ENCODE data around the gene TRPM3.

The TRPM3 gene

GRCh38 chr9:71097671-71098070, 23.8 kb downstream of the TRPM3 start:
- DNase-seq (ENCODE audit: low read depth): no peak

GRCh38 chr9:71096421-71097108, 24.9 kb downstream of the TRPM3 start:
- DNase-seq (ENCODE audit: low read depth): no peak

GRCh38 chr9:71094708-71095251, 26.6 kb downstream of the TRPM3 start:
- DNase-seq (ENCODE audit: low read depth): no peak

- DNase-seq (ENCODE audit: low read depth): no peak
Measured at GRCh38 chr9:71090896-71091295, 30.5 kb downstream of the TRPM3 start.

GRCh38 chr9:71079451-71079850, 42.0 kb downstream of the TRPM3 start:
- DNase-seq (ENCODE audit: low read depth): peak; percentile 67

GRCh38 chr9:71076096-71076495, 45.3 kb downstream of the TRPM3 start:
- DNase-seq (ENCODE audit: low read depth): peak; percentile 54

GRCh38 chr9:71073494-71073893, 47.9 kb downstream of the TRPM3 start:
- DNase-seq (ENCODE audit: low read depth): no peak

GRCh38 chr9:71072587-71072986, 48.8 kb downstream of the TRPM3 start:
- no peak for DNase-seq (ENCODE audit: low read depth)

GRCh38 chr9:71071633-71072032, 49.8 kb downstream of the TRPM3 start:
- no peak for DNase-seq (ENCODE audit: low read depth)

GRCh38 chr9:71058660-71059059, 62.8 kb downstream of the TRPM3 start:
- DNase-seq (ENCODE audit: low read depth): no peak

- no peak for DNase-seq (ENCODE audit: low read depth)
Measured at GRCh38 chr9:71052287-71052686, 69.1 kb downstream of the TRPM3 start.

GRCh38 chr9:71048280-71048679, 73.1 kb downstream of the TRPM3 start:
- no peak for DNase-seq (ENCODE audit: low read depth)

- DNase-seq (ENCODE audit: low read depth): no peak
Measured at GRCh38 chr9:71042448-71042990, 78.9 kb downstream of the TRPM3 start.

- no peak for DNase-seq (ENCODE audit: low read depth)
Measured at GRCh38 chr9:71037521-71037920, 83.9 kb downstream of the TRPM3 start.

GRCh38 chr9:71036501-71036900, 84.9 kb downstream of the TRPM3 start:
- peak; percentile 10 for DNase-seq (ENCODE audit: low read depth)

- no peak for DNase-seq (ENCODE audit: low read depth)
Measured at GRCh38 chr9:71032779-71033178, 88.6 kb downstream of the TRPM3 start.

GRCh38 chr9:71025728-71026127, 95.7 kb downstream of the TRPM3 start:
- no peak for DNase-seq (ENCODE audit: low read depth)

GRCh38 chr9:71025201-71025600, 96.2 kb downstream of the TRPM3 start:
- no peak for DNase-seq (ENCODE audit: low read depth)

- no peak for DNase-seq (ENCODE audit: low read depth)
Measured at GRCh38 chr9:71010258-71010657, 111.2 kb downstream of the TRPM3 start.

- DNase-seq (ENCODE audit: low read depth): no peak
Measured at GRCh38 chr9:71005456-71005855, 116.0 kb downstream of the TRPM3 start.

- no peak for DNase-seq (ENCODE audit: low read depth)
Measured at GRCh38 chr9:71004196-71004595, 117.2 kb downstream of the TRPM3 start.

GRCh38 chr9:71003346-71003745, 118.1 kb downstream of the TRPM3 start:
- no peak for DNase-seq (ENCODE audit: low read depth)

GRCh38 chr9:71001780-71002386, 119.5 kb downstream of the TRPM3 start:
- peak; percentile 7 for DNase-seq (ENCODE audit: low read depth)
